ENCODE data around the gene UTS2. TPM values are rescaled to one million over a fixed set of nuclear protein-coding genes. Genes with fewer than 3 reads are reported as not detected.

UTS2 gene
- total RNA-seq, 1 experiment from 2014 or later, result 31.0 TPM

- no peak overlapping the region for H3K27ac ChIP-seq (ENCODE audit: low read depth, low read length, poor library complexity, severe bottlenecking)
- no TSS peak for BruUV-seq (replicated peaks)
- ChIA-PET POLR2A (ENCODE audit: low non-redundant PET) (no interaction called here), CTCF (interaction anchor here (0.5 kb wide), 1 partner anchor 34 kb away, joined by 9 read pairs; no protein-coding TSS in a partner anchor)
- H3K36me3 ChIP-seq (ENCODE audit: insufficient read depth, low read length, poor library complexity, severe bottlenecking), result peaks cover 6% of the 10 kb centered on the region
- H3K4me1 ChIP-seq (ENCODE audit: insufficient read depth, low read length, poor library complexity, severe bottlenecking), result no peaks in the 10 kb centered on the region
- no peak for DNase-seq (ENCODE audit: low spot score)
- intact Hi-C loops (cut with micrococcal nuclease; ENCODE audit: unreplicated experiment), result no loop called here
- H3K4me3 ChIP-seq (ENCODE audit: low read depth, low read length, poor library complexity, severe bottlenecking), result no peak overlapping the region
- H3K9me3 ChIP-seq (ENCODE audit: low read depth, low read length, poor library complexity, severe bottlenecking), result peaks cover 11% of the 10 kb centered on the region
- TF ChIP-seq EZH2 (IDR thresholded peaks at IDR 0.05; ENCODE audit: borderline replicate concordance, low read depth, low read length, poor library complexity, severe bottlenecking) (no peak), CTCF (conservative IDR thresholded peaks at IDR 0.05; ENCODE audit: low read depth, low read length) (no peak)
- H3K27me3 ChIP-seq (replicated peaks; ENCODE audit: insufficient read depth, low read depth, low read length, poor library complexity), result no peaks in the 10 kb centered on the region
These were observed 14.2 kb downstream of the UTS2 start for GRCh38 chr1:7838714-7839113.

- CTCF ChIA-PET, result no interaction called here
- H3K27ac ChIP-seq (ENCODE audit: low read depth, low read length, poor library complexity, severe bottlenecking), result no peak overlapping the region
- H3K36me3 ChIP-seq (ENCODE audit: insufficient read depth, low read length, poor library complexity, severe bottlenecking), result peaks cover 3% of the 10 kb centered on the region
- no peak for DNase-seq (ENCODE audit: low spot score)
- intact Hi-C loops (cut with micrococcal nuclease; ENCODE audit: unreplicated experiment), result no loop called here
- no peaks in the 10 kb centered on the region for H3K4me1 ChIP-seq (ENCODE audit: insufficient read depth, low read length, poor library complexity, severe bottlenecking)
- no peaks in the 10 kb centered on the region for H3K9me3 ChIP-seq (ENCODE audit: low read depth, low read length, poor library complexity, severe bottlenecking)
- no peaks in the 10 kb centered on the region for H3K27me3 ChIP-seq (replicated peaks; ENCODE audit: insufficient read depth, low read depth, low read length, poor library complexity)
- no TSS peak for BruUV-seq (replicated peaks)
- no peak overlapping the region for H3K4me3 ChIP-seq (ENCODE audit: low read depth, low read length, poor library complexity, severe bottlenecking)
- POLR2A ChIA-PET (ENCODE audit: low non-redundant PET), result interaction anchor here (0.5 kb wide), 1 partner anchor 1130 kb away, joined by 3 read pairs; no protein-coding TSS in a partner anchor
- no peak for TF ChIP-seq CTCF (conservative IDR thresholded peaks at IDR 0.05; ENCODE audit: low read depth, low read length)
- TF ChIP-seq EZH2 (IDR thresholded peaks at IDR 0.05; ENCODE audit: borderline replicate concordance, low read depth, low read length, poor library complexity, severe bottlenecking), result no peak
These were observed 19.8 kb downstream of the UTS2 start for GRCh38 chr1:7833035-7833434.

GRCh38 chr1:7831458-7831857 is 21.4 kb downstream of the UTS2 start:
- no peak for DNase-seq (ENCODE audit: low spot score)
- ChIA-PET POLR2A (ENCODE audit: low non-redundant PET) (no interaction called here), CTCF (no interaction called here)
- Histone ChIP-seq H3K9me3 (ENCODE audit: low read depth, low read length, poor library complexity, severe bottlenecking) (no peaks in the 10 kb centered on the region), H3K27ac (ENCODE audit: low read depth, low read length, poor library complexity, severe bottlenecking) (no peak overlapping the region), H3K27me3 (replicated peaks; ENCODE audit: insufficient read depth, low read depth, low read length, poor library complexity) (no peaks in the 10 kb centered on the region), H3K4me3 (ENCODE audit: low read depth, low read length, poor library complexity, severe bottlenecking) (no peak overlapping the region), H3K36me3 (ENCODE audit: insufficient read depth, low read length, poor library complexity, severe bottlenecking) (no peaks in the 10 kb centered on the region), H3K4me1 (ENCODE audit: insufficient read depth, low read length, poor library complexity, severe bottlenecking) (no peaks in the 10 kb centered on the region)
- BruUV-seq (replicated peaks), result no TSS peak
- no peak for TF ChIP-seq CTCF (conservative IDR thresholded peaks at IDR 0.05; ENCODE audit: low read depth, low read length)
- TF ChIP-seq EZH2 (IDR thresholded peaks at IDR 0.05; ENCODE audit: borderline replicate concordance, low read depth, low read length, poor library complexity, severe bottlenecking), result no peak
- intact Hi-C loops (cut with micrococcal nuclease; ENCODE audit: unreplicated experiment), result no loop called here

All from A673 (cell line).